GM18868 (cell line): ENCODE measurements around the gene TMEM140.
"Not testable (repeated sequence)": the region's sequence is repeated elsewhere in the genome, so short reads cannot be mapped to it uniquely, and the experiment has no call there.

ENCODE experiments used
- ATAC-seq: cut with Tn5 transposase; IDR thresholded peaks from one replicate; pipeline ENCODE4 v1.9.1; 2021; ENCODE audit warnings: mild to moderate bottlenecking, moderate library complexity; ENCODE audit not compliant: unreplicated experiment

Gene TMEM140

DNA sequence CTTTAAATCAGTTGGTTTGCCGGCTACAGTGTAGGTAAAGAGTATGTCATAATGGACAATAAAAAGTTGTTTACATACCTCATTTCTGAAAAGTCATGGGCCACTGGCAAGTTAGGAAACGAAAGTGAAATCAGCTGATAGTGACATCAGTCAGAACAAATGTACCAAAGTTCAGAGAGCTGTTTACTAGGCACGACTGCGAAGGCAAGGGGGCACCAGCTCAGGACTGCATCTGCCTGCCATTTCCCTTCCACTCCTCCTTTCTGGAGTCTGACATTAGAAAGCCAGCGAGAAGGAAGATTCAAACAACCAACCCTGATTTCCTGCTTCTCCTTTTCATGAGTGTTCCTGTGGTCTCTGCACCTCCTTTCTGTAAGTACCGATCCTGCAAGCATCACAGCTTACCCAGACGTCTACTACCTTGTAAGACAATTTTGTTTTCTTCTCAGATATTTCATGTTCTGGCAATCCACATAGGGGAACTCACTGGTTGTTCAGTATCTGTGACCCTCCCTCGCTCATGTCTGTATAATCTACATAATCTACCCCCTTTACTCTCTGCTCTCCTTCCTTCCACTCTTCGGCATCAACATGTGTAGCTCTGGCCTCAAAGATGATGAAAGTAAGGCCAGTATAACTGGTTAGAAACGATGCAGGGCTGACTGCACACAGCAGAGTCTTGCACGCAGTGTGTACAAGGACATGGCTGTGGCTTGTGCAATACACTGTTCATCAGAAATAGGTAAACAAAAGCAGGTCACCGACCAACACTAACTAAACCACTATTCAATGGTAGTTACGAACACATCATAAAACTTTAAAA is at the start of gene TMEM140:
TMEM140 (plus strand) TSS at position 174 of the 823 bp plus-strand sequence. CDS start 16,370 bp downstream, outside the sequence.
- peak; percentile 75 for ATAC-seq

GRCh38 chr7:135098391-135098790 is 49.5 kb upstream of the TMEM140 start:
- ATAC-seq = no peak

DNA sequence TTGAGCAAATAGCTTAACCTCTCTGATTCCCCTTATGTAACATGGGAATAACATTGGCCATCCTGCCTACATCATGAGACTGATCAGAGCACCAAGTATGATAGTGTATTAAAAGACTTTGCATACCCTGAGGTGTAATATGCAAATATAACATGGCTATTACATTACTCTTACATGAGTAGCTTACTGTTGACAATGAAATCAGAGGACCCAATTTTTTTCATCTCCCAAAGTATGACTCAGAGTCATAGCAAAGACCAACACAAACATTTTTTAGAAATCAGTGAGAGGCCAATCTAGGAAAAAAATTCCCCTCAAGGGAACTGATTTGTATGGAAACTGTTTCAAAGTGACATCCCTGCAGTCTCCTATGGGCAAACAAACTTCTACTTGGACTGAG is 47.0 kb upstream of the TMEM140 start:
- ATAC-seq = no peak

DNA sequence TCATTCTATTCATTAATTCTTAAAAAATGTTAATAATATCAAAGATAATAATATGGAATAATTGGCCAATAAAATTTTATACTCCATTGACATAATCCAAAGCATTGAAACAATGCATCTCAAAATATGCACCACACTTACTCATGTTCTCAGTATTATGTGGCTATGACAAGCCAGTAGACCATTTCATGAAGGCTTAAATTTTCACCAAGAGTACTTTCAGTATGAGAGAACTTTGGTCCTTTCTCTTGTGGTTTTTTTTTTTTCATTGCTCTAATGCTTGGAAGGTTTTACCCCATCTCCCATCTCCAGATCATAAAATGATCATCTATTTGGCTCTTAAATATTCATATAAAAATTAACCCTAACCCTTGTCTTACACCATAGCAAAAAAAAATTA is 45.5 kb upstream of the TMEM140 start:
- ATAC-seq = peak; percentile 96

- no peak for ATAC-seq
Measured at GRCh38 chr7:135109562-135109961, 38.3 kb upstream of the TMEM140 start.

- ATAC-seq = no peak
Measured at GRCh38 chr7:135109976-135110375, 37.9 kb upstream of the TMEM140 start.

DNA sequence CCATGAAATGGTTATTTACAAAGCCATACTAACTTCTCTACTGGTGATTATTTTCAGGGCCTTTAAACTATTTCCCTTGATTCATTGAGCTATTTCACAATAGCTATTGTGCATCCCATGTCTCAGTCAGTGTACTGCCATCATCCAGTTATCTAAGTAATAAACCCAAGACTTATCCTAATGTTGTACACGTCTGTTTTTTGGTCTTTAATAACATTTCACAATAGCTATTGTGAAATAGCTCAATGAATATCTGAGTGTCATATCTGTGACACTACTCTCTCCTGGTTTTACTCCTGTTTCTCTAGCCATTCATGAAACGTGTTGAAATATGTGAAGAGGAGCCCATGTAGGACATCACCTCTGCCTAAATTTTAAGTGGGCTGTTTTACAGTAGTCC is 36.5 kb upstream of the TMEM140 start:
- no peak for ATAC-seq

DNA sequence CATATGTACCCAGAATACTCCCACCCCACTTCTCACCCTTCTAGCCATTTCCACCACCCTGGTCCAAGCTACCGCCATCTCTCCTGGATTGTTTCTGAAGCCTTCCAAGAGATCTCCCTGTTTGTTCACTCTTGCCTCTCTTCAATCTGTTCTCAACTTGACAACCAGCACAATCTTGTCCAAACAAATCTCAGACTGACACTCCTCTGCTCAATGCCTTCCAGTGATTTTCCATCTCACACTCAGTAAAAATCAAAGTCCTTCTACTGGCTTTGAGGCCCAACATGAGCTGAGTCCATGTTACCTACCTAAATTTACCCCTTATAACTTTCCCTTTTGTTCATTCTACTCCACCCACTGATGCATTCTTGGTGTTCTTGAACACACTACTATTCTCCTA is 33.2 kb upstream of the TMEM140 start:
- no peak for ATAC-seq

- ATAC-seq = no peak
Measured at GRCh38 chr7:135117096-135117495, 30.8 kb upstream of the TMEM140 start.

DNA sequence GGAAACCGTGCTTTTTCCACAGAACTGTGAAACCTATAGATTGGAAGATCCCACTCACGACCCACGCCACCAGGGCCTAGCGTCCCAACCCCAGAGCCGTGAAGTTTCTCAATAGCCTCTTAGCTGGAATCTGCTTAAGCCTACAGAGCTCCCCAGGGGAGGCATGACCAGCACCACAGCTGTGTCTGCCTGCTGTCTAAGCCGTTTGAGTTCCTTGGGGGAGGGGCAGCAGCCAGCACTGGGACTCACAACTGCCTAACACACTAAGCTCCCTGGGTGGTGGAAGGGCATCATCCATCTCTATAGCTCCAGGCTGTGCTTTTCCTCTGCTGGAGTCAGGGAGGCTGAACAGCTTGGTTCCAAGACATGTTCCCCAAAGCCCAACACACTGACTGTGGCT is 26.0 kb upstream of the TMEM140 start:
- ATAC-seq = no peak

DNA sequence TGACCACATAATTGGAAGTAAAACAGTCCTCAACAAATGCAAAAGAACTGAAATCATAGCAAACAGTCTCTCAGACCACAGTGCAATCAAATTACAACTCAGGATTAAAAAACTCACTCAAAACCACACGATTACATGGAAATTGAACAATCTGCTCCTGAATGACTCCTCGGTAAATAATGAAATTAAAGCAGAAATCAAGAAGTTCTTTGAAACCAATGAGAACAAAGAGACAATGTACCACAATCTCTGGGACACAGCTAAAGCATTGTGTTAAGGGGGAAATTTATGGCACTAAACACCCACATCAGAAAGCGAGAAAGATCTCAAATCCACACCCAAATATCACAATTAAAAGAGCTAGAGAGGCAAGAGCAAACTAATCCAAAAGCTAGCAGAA is 23.2 kb upstream of the TMEM140 start:
- ATAC-seq = not testable (repeated sequence)

DNA sequence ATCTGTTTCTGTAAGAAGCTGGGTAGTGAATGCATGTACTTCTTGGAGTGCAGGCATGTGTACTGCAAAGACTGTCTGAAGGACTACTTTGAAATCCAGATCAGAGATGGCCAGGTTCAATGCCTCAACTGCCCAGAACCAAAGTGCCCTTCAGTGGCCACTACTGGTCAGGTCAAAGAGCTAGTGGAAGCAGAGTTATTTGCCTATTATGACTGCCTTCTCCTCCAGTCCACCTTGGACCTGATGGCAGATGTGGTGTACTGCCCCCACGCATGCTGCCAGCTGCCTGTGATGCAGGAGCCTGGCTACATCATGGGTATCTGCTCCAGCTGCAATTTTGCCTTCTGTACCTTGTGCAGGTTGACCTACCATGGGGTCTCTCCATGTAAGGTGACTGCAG is 18.9 kb upstream of the TMEM140 start:
- no peak for ATAC-seq

GRCh38 chr7:135129579-135129978 is 18.3 kb upstream of the TMEM140 start:
- no peak for ATAC-seq

DNA sequence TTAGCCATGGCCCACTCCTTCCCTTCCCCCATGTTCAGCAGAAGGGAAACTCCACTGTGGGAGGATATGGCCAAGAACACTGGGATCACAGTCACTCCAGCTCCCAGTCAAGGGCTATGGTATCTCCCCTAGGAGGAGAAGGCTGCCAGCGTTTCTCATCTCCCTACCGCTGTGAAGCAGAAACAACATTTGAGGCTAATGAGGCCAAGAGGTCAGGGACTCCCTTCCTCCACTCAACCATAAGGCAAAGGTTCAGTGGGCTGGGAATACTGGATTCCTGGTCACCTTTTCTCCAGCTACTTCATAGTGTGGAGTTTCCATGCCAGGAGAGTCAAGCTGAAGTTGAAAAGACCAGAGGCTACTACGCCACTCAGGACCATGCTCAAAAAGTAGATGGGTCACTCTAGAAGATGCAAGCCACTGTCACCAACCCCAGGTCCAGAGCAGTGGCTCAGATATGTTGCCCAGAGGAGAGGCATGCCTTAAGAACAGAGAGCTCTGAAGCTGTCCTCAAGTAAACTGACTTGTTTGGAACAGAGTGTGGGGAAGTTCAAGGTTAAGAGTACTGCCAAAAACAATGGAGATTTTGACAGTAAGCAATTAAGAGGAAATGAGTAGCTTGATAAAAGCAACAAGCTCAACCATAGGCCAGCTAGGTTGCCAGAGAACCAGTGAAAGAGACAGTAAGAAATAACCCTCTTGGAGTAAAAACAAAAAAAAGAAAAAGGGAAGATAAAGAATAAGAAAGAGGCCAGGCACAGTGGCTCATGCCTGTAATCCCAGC is 3.8 kb upstream of the TMEM140 start:
- ATAC-seq = no peak

- peak; percentile 1 for ATAC-seq
Measured at GRCh38 chr7:135147341-135147898, 452 bp upstream of the TMEM140 start.

DNA sequence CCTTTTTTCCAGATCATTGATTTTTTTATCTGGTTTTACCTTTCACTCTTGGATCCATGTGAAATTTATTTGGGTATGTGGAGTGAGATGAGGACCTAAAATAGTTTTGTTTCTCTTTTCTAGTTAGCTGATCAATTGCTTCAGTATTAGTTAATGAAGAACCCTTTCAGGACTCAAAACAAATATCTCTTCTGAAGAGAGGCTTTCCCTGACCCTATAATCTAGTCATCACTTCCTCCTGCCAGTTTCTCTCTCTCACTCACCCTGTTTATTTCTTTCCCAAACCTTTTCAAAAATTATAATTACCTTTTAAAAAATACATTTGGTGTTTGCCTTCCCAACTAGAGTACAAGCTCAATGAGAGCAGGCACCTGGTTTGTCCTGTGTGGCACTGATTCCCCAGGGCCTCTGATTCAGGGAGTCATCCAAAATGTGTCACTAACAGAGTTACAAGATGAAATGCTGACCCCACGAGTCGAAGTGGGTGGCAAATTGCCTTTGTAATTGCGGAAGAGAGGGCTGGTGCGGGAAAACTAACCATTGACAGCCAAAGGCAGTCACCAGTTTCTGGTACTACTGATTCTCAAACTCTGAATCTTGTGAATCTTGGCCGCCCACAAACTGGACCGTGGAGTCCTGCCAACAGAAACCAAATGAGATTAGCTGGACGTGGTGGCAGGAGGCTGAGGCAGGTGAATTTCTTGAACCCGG is 2.4 kb downstream of the TMEM140 start:
- no peak for ATAC-seq

- ATAC-seq = no peak
Measured at GRCh38 chr7:135151132-135151531, 3.3 kb downstream of the TMEM140 start.

DNA sequence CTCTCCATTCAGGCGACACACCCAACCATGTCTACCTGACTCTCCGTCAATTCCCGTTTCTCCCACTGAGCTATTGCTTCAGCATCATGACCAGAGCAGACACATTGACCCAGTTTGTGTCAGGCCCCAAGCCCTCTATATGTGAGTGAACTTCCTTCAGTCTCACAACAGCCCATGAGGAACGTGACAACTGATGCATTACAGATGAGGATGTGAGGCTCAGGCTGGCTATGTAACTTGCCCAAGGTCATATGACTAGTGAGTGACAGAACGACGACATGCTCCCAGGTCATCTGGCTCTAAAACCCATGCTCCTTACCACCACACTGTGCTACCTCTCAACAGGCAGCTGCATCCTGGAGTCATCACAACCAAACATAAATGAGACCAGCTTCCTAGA is 3.7 kb downstream of the TMEM140 start:
- ATAC-seq = no peak

GRCh38 chr7:135152442-135152841 is 4.6 kb downstream of the TMEM140 start:
- ATAC-seq = no peak

- no peak for ATAC-seq
Measured at GRCh38 chr7:135154734-135155133, 6.9 kb downstream of the TMEM140 start.

GRCh38 chr7:135156290-135156689 is 8.4 kb downstream of the TMEM140 start:
- ATAC-seq = no peak
